Heart right ventricle (tissue), 16 donors: Measurements from ENCODE around the gene CCR5. TPM values are rescaled to one million over a fixed set of nuclear protein-coding genes. Genes with fewer than 3 reads are reported as not detected.

Experiments used
- ATAC-seq, 8 donors: fragments of 200-7000 bp; cut with Tn5 transposase; one replicate each; pipeline ENCODE4 v1.9.1; 2020; ENCODE audit warnings: mild to moderate bottlenecking in 8 of 8, moderate library complexity in 8 of 8, moderate number of reproducible peaks in 1 of 8
- DNase-seq, 2 donors: peaks; one replicate each; pipeline ENCODE4 v3.0.0-alpha.2; 2020
- H3K27ac ChIP-seq, 10 donors: fragments of 200-600 bp; sonication (generic) in 2 of 10; one replicate each; pipeline versions ENCODE4 v1.5.0 to v1.8.0; 2020 to 2022; ENCODE audit warnings: mild to moderate bottlenecking in 3 of 10
- H3K27me3 ChIP-seq, 7 donors: fragments of 200-600 bp; one replicate each; pipeline ENCODE4 v1.8.0; 2021 to 2022; ENCODE audit warnings: mild to moderate bottlenecking in 2 of 7
- H3K36me3 ChIP-seq, 9 donors: fragments of 200-600 bp; sonication (generic) in 1 of 9; one replicate each; pipeline versions ENCODE4 v1.5.0 to v1.8.0; 2020 to 2022; ENCODE audit warnings: mild to moderate bottlenecking in 2 of 9
- H3K4me1 ChIP-seq, 9 donors: fragments of 200-600 bp; sonication (generic) in 1 of 9; one replicate each; pipeline versions ENCODE4 v1.5.0 to v1.8.0; 2020 to 2022; ENCODE audit warnings: mild to moderate bottlenecking in 4 of 9
- H3K4me3 ChIP-seq, 10 donors: fragments of 200-600 bp; sonication (generic) in 2 of 10; one replicate each; pipeline versions ENCODE4 v1.5.0 to v1.8.0; 2020 to 2022; ENCODE audit warnings: mild to moderate bottlenecking in 7 of 10, moderate library complexity in 2 of 10
- H3K9me3 ChIP-seq, 11 donors: fragments of 200-600 bp in 10 of 11; sonication (generic) in 2 of 11; one replicate each; pipeline versions ENCODE4 v1.5.0 to v1.8.0; 2013 to 2022; ENCODE audit warnings: mild to moderate bottlenecking in 2 of 11, control low read depth in 1 of 11, moderate library complexity in 1 of 11
- WGBS, 2 donors: extraction: QIAGEN DNeasy Blood & Tissue Kit; methylation state at CpG; one replicate each; pipeline ENCODE4 v1.1.7; 2013; ENCODE audit warnings: inconsistent platforms in 1 of 2; 5-methylcytosine and 5-hydroxymethylcytosine counted together
- intact Hi-C, 10 donors: fragments of 100-400 bp; cut with DNase I; formaldehyde crosslinking; loops; one replicate each; pipeline versions ENCODE4 v1.11.1 to v1.14.2; 2022
- polyA plus RNA-seq, 2 donors: library from polyadenylated mRNA; stranded (reverse); fragments of 200-250 nt; gene quantifications; one replicate each; pipeline ENCODE4 v1.2.3, GENCODE V29; 2013
- total RNA-seq, 10 donors: library from RNA; stranded (reverse); fragmentation: NEBNext Ultra II Directional in 3 of 10; extraction: Animal tissue kit (Norgen Biotek cat#: 25700) in 3 of 10; gene quantifications; one replicate each; pipeline versions ENCODE4 v1.2.1 to v1.2.4, GENCODE V29; 2021 to 2023
- TF ChIP-seq, protein P1 (sequence below), 9 donors: fragments of 200-600 bp; sonication (generic) in 2 of 9; IDR thresholded peaks; one replicate each; pipeline versions ENCODE4 v1.5.0 to v1.8.0; 2021 to 2022; ENCODE audit warnings: antibody characterized with exemption in 9 of 9, mild to moderate bottlenecking in 5 of 9, moderate library complexity in 1 of 9
- donor health status: Arrhythmogenic right ventricular cardiomyopathy.
- donor health status: ischemic (EF 13 %, LVEDD 7.1; RV severe dilation, severe dysfunction).
- donor health status: healthy with polysubstance abuse.
- donor health status: DM: no; HTN: yes; CAD: no.
- donor health status: DM: no; HTN: no; CAD: no.
- donor health status: ischemic (EF 25% LVEDD 6.9; RV normal size, moderate dysfunction).
- donor health status: ischemic (EF 25% LVEDD 5.7; RV mildly dilated, moderate dysfunction).
- donor health status: healthy.
- donor health status: DM: yes; HTN: yes; CAD: no.
- donor health status: Ischemic cardiomyopathy.
- donor health status: ischemic (EF 35%, LVEDD 5.7; RV mildly dilated, moderate dysfunction).
- donor health status: nonischemic (EF 11% LVEDD 7.7; RV severe dilation, severe dysfunction).
- donor health status: DM: yes; HTN: yes; CAD: no.
- donor health status: PGD.
- donor health status: ischemic (EF 29% LVEDD 5.4; RV normal size, mild dysfunction).
- donor health status: nonischemic (EF 23%, LVEDD 6.1; RV moderate dilation, normal function).

The CCR5 gene
- total and polyA plus RNA-seq, 12 donors: 0.17 to 7.2 (median 0.37) TPM

DNA sequence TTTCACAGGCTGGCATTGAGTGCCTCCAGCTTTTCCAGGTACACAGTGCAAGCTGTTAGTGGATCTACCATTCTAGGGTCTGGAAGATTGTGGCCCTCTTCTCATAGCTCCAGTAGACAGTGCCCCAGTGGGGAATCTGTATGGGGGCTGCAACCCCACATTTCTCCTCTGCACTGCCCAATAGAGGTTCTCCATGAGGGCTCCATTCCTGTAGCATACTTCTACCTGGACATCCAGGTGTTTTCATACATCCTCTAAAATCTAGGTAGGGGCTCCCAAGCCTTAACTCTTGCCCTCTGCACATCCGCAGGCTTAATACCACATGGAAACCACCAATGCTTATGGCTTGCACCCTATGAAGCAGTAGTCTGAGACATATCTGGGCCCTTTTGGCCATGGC is 31.9 kb upstream of the CCR5 start:
- Histone ChIP-seq H3K27me3 (no peaks in the 10 kb centered on the region), H3K9me3 (peaks cover 0 to 26% (median 8%) of the 10 kb centered on the region in 11 donors), H3K4me3 (no peak overlapping the region), H3K4me1 (peaks cover 0 to 3% (median 0%) of the 10 kb centered on the region in 9 donors), H3K36me3 (no peaks in the 10 kb centered on the region), H3K27ac (no peak overlapping the region)
- 96% methylated on average over 1 of the region's 1 CpG for WGBS, 2 donors
- intact Hi-C loops: no loop called here
- TF ChIP-seq, protein P1, sequence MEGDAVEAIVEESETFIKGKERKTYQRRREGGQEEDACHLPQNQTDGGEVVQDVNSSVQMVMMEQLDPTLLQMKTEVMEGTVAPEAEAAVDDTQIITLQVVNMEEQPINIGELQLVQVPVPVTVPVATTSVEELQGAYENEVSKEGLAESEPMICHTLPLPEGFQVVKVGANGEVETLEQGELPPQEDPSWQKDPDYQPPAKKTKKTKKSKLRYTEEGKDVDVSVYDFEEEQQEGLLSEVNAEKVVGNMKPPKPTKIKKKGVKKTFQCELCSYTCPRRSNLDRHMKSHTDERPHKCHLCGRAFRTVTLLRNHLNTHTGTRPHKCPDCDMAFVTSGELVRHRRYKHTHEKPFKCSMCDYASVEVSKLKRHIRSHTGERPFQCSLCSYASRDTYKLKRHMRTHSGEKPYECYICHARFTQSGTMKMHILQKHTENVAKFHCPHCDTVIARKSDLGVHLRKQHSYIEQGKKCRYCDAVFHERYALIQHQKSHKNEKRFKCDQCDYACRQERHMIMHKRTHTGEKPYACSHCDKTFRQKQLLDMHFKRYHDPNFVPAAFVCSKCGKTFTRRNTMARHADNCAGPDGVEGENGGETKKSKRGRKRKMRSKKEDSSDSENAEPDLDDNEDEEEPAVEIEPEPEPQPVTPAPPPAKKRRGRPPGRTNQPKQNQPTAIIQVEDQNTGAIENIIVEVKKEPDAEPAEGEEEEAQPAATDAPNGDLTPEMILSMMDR (IDR thresholded peaks at IDR 0.05): no peak
- ATAC-seq: no peak
- DNase-seq: no peak

DNA sequence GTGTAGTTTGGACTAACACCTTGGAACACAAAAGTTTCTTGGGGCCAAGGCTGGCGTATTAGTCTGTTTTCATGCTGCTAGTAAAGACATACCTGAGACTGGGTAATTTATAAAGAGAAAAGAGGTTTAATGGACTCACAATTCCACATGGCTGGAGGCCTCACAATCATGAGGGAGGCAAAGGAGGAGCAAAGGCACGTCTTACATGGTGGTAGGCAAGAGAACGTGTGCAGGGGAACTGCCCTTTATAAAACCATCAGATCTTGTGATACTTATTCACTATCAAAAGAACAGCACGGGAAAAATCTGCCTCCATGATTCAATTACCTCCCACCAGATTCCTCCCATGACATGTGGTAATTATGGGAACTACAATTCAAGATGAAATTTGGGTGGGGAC is 26.3 kb upstream of the CCR5 start:
- peaks cover 0 to 8% (median 0%) of the 10 kb centered on the region in 9 donors for H3K4me1 ChIP-seq
- no peak overlapping the region for H3K27ac ChIP-seq
- peaks cover 0 to 7% (median 0%) of the 10 kb centered on the region in 7 donors for H3K27me3 ChIP-seq
- DNase-seq (no peak), ATAC-seq (no peak)
- intact Hi-C loops: no loop called here
- no peak overlapping the region for H3K4me3 ChIP-seq
- 66 to 73% methylated on average over 4 of the region's 4 CpGs for WGBS, 2 donors
- TF ChIP-seq, protein P1 (IDR thresholded peaks at IDR 0.05): no peak
- H3K36me3 ChIP-seq: no peaks in the 10 kb centered on the region
- H3K9me3 ChIP-seq: peaks cover 0 to 16% (median under 1%) of the 10 kb centered on the region in 11 donors

DNA sequence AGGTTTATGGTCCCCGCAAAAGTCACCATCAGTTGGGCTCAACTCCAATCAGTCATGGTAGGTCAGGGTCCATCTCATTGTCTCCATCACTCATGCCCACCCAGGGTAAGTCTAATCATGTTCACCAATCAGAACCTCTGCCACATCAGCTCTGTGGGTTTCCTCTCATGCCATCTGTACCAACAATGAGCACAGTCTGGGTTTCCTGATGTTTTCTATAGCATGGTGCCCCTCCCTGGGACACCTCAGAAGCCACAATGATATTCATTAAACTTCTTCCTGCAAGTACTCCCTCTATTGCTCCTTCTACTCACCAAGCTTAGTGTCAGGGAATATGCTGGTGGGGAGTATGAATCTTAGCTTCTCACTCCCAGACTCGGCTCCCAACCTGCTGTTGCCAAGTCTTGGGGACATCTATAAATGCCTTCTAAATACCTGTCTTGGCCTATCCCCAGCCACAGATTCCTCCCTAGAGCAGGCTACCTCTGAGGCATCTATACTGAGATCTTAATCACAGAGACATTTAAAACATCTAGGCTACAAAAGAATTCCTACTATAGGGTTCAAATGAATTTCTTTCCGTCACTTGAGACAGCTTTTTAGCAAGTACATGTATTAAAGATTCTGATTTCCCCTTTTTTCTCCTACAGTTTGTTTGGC is 21.8 kb upstream of the CCR5 start:
- Histone ChIP-seq H3K9me3 (peaks cover 0 to 6% (median 0%) of the 10 kb centered on the region in 11 donors), H3K36me3 (no peaks in the 10 kb centered on the region), H3K4me1 (peaks cover 0 to 31% (median 0%) of the 10 kb centered on the region in 9 donors), H3K4me3 (no peak overlapping the region), H3K27me3 (peaks cover 0 to 42% (median 9%) of the 10 kb centered on the region in 7 donors), H3K27ac (peak overlapping the region in 1 of 10 donors; percentile 57)
- WGBS, 2 donors: 89 to 95% methylated on average over 3 of the region's 3 CpGs
- ATAC-seq: no peak
- intact Hi-C loops: no loop called here
- TF ChIP-seq, protein P1 (IDR thresholded peaks at IDR 0.05): no peak
- DNase-seq: no peak

DNA sequence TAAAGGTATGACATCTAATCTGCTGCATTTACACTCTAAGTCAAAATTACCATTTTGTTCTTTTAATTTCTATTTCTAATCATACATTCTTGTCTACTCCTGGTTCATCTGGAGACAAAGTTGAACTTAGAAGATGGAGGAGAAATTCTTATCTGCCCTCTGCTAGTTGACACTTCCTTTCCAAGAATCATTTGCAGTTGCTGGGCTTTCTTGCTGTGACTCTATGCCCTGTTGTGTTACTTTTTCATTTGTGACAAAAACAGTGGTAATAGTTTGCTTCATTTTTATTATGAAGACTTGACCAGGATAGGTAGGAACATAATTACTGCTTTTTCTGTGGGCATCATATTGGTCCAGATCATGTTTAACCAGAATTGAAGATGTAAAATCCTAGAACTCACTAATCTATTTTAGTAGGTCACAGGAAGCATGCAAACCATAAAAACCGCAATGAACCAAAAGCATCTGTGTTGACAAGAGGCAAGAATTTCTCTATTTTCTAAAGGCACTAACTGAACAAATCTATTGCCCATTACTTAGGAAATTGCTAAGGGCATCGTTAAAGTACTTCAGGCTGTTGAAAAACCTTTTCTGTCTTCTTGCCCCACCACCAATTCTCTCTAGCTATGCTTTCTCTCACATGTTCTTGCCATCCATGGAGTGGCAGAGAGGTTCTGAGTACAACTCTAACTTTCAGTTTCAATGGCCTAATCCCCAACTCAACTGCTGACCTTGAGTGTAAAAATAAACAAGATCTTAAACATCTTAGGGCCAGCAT is 21.1 kb upstream of the CCR5 start:
- no peak for DNase-seq
- intact Hi-C loops: no loop called here
- TF ChIP-seq, protein P1 (IDR thresholded peaks at IDR 0.05): no peak
- Histone ChIP-seq H3K4me3 (no peak overlapping the region), H3K27me3 (peaks cover 0 to 48% (median 11%) of the 10 kb centered on the region in 7 donors), H3K4me1 (peaks cover 0 to 33% (median 0%) of the 10 kb centered on the region in 9 donors), H3K9me3 (peaks cover 0 to 6% (median 0%) of the 10 kb centered on the region in 11 donors), H3K36me3 (no peaks in the 10 kb centered on the region), H3K27ac (peak overlapping the region in 1 of 10 donors; percentile 57)
- ATAC-seq: no peak
- WGBS, 2 donors: 74 to 79% methylated on average over 2 of the region's 2 CpGs
